Posterior vena cava (tissue), 2 donors: ENCODE measurements around the gene KATNB1. TPM values are rescaled to one million over a fixed set of nuclear protein-coding genes. Genes with fewer than 3 reads are reported as not detected.

ENCODE experiments used
- DNase-seq: peaks from one replicate; pipeline ENCODE4 v3.0.0-alpha.2; 2020; ENCODE audit warnings: low spot score
- intact Hi-C, 2 donors: fragments of 100-400 bp; cut with DNase I; formaldehyde crosslinking; loops; one replicate each; pipeline versions ENCODE4 v1.14.1 to v1.14.2; 2022 to 2023
- total RNA-seq, 2 donors: library from RNA; stranded (reverse); fragmentation: NEBNext Ultra II Directional; extraction: Animal tissue kit (Norgen Biotek cat#: 25700); gene quantifications; one replicate each; pipeline ENCODE4 v1.2.1, GENCODE V29; 2021
- donor health status: DM: yes; HTN: yes; CAD: no.
- donor health status: DM: yes; HTN: yes; CAD: no.

Gene KATNB1
- total RNA-seq, 2 donors from 2014 or later, result 9.1 to 12.8 TPM

- intact Hi-C loops, result loop anchor here in 1 of 2 donors (10.0 kb wide), 1 partner anchor 253 kb away; the partner anchor contains the start of genes USB1 and ZNF319
- DNase-seq, result no peak
These were observed 16.6 kb downstream of the KATNB1 start for GRCh38 chr16:57752203-57752580.

- DNase-seq, result no peak
- intact Hi-C loops, result loop anchor here in 1 of 2 donors (10.0 kb wide), 1 partner anchor 252 kb away; the partner anchor contains the start of genes USB1 and ZNF319
These were observed 17.2 kb downstream of the KATNB1 start for GRCh38 chr16:57752581-57753447.

GRCh38 chr16:57753448-57754353 is 18.1 kb downstream of the KATNB1 start:
- no peak for DNase-seq
- intact Hi-C loops, result loop anchor here in 1 of 2 donors (10.0 kb wide), 1 partner anchor 251 kb away; the partner anchor contains the start of genes USB1 and ZNF319

GRCh38 chr16:57754354-57755060 is 18.9 kb downstream of the KATNB1 start:
- DNase-seq, result no peak
- intact Hi-C loops, result loop anchor here (5.0 to 10.0 kb wide), 3 partner anchors 108 to 250 kb away; partner anchors contain the start of genes USB1 (in 1 of the 2) and ZNF319 (in 1 of the 2)

- intact Hi-C loops, result loop anchor here (5.0 to 10.0 kb wide), 3 partner anchors 107 to 250 kb away; partner anchors contain the start of genes USB1 (in 1 of the 2) and ZNF319 (in 1 of the 2)
- no peak for DNase-seq
These were observed 19.6 kb downstream of the KATNB1 start for GRCh38 chr16:57755061-57755684.

- intact Hi-C loops, result loop anchor here (5.0 to 10.0 kb wide), 3 partner anchors 106 to 249 kb away; partner anchors contain the start of genes USB1 (in 1 of the 2) and ZNF319 (in 1 of the 2)
- DNase-seq, result no peak
These were observed 20.3 kb downstream of the KATNB1 start for GRCh38 chr16:57755726-57756423.

- no peak for DNase-seq
- intact Hi-C loops, result loop anchor here (5.0 to 10.0 kb wide), 3 partner anchors 106 to 248 kb away; partner anchors contain the start of genes USB1 (in 1 of the 2) and ZNF319 (in 1 of the 2)
These were observed 21.1 kb downstream of the KATNB1 start for GRCh38 chr16:57756424-57757325.

- peak; percentile 97 for DNase-seq
- intact Hi-C loops, result loop anchor here (5.0 to 10.0 kb wide), 3 partner anchors 105 to 247 kb away; partner anchors contain the start of genes USB1 (in 1 of the 2) and ZNF319 (in 1 of the 2)
These were observed 21.8 kb downstream of the KATNB1 start for GRCh38 chr16:57757326-57757786.

GRCh38 chr16:57757883-57758282 is 22.3 kb downstream of the KATNB1 start:
- intact Hi-C loops, result loop anchor here (5.0 to 10.0 kb wide), 3 partner anchors 104 to 247 kb away; partner anchors contain the start of genes USB1 (in 1 of the 2) and ZNF319 (in 1 of the 2)
- no peak for DNase-seq

- intact Hi-C loops, result loop anchor here (1.0 to 10.0 kb wide), 4 partner anchors 39 to 246 kb away; partner anchors contain the start of genes USB1 (in 1 of the 2) and ZNF319 (in 1 of the 2)
- no peak for DNase-seq
These were observed 23.0 kb downstream of the KATNB1 start for GRCh38 chr16:57758331-57759117.

GRCh38 chr16:57759131-57759530 is 23.6 kb downstream of the KATNB1 start:
- DNase-seq, result no peak

GRCh38 chr16:57759541-57760356 is 24.2 kb downstream of the KATNB1 start:
- DNase-seq, result no peak
- intact Hi-C loops, result loop anchor here (1.0 to 10.0 kb wide), 5 partner anchors 38 to 245 kb away; partner anchors contain the start of genes USB1 (in 1 of the 2) and ZNF319 (in 1 of the 2)

More at GRCh38 chr16:57759131-57759530, 23.6 kb downstream of the KATNB1 start:
- intact Hi-C loops, result loop anchor here (1.0 to 10.0 kb wide), 4 partner anchors 38 to 246 kb away; partner anchors contain the start of genes USB1 (in 1 of the 2) and ZNF319 (in 1 of the 2)

- intact Hi-C loops, result loop anchor here in 1 of 2 donors (10.0 kb wide), 1 partner anchor 234 kb away; no protein-coding TSS in a partner anchor
- DNase-seq, result no peak
These were observed 25.0 kb downstream of the KATNB1 start for GRCh38 chr16:57760357-57761160.
